ENCODE data around the gene LRRK2. TPM values are rescaled to one million over a fixed set of nuclear protein-coding genes. Genes with fewer than 3 reads are reported as not detected.

LRRK2 gene
- total and polyA plus RNA-seq, 2 of the 13 experiments (the other 11 are each of a cell fraction or from before 2014, with no cell fraction given): not detected

GRCh38 chr12:40233741-40234367 is 9.1 kb downstream of the LRRK2 start:
- Histone ChIP-seq H3K4me3 (replicated peaks in 1 of 3; ENCODE audit: insufficient read depth in 1 of 3, low read depth in 2 of 3, low read length in 3 of 3) (no peak overlapping the region), H3K27ac (ENCODE audit: extremely low read length, insufficient read depth, low read length) (no peak overlapping the region), H3K27me3 (ENCODE audit: control insufficient read depth in 1 of 2, insufficient read depth in 2 of 2, low read length in 2 of 2) (no peaks in the 10 kb centered on the region), H3K9ac (ENCODE audit: insufficient read depth, low read depth, low read length) (no peak overlapping the region), H4K20me1 (ENCODE audit: insufficient read depth, low read length) (no peaks in the 10 kb centered on the region), H3K9me3 (ENCODE audit: low read length) (no peaks in the 10 kb centered on the region), H2AFZ (ENCODE audit: low read length) (no peak overlapping the region), H3K36me3 (replicated peaks in 1 of 2; ENCODE audit: control insufficient read depth in 1 of 2, insufficient read depth in 2 of 2, low read length in 2 of 2) (no peaks in the 10 kb centered on the region), H3K4me2 (ENCODE audit: low read depth, low read length) (no peak overlapping the region), H3K4me1 (ENCODE audit: insufficient read depth, low read length) (no peaks in the 10 kb centered on the region), H3K79me2 (ENCODE audit: insufficient read depth, low read length) (no peaks in the 10 kb centered on the region)
- in situ Hi-C loops (cut with HindIII; ENCODE audit: extremely low pct_ligation_motif_present, low pct_unique_long_range_greater_than_20kb): no loop called here
- ATAC-seq (no peak), DNase-seq (ENCODE audit: low spot score) (no peak), FAIRE-seq (no peak)
- no peak for TF ChIP-seq TEF (CRISPR knock-in tag; IDR thresholded peaks at IDR 0.05)
- TF ChIP-seq TOE1 (CRISPR knock-in tag; IDR thresholded peaks at IDR 0.05): no peak
- no peak for TF ChIP-seq JUNB (CRISPR knock-in tag; IDR thresholded peaks at IDR 0.05; ENCODE audit: borderline replicate concordance)
- no peak for TF ChIP-seq ZNF441 (CRISPR knock-in tag; IDR thresholded peaks at IDR 0.05; ENCODE audit: borderline replicate concordance)
- TF ChIP-seq MNT (IDR thresholded peaks at IDR 0.05): no peak
- TF ChIP-seq POLR2G (IDR thresholded peaks at IDR 0.05; ENCODE audit: low read depth, low read length): no peak
- TF ChIP-seq ZNF280B (CRISPR knock-in tag; IDR thresholded peaks at IDR 0.05; ENCODE audit: borderline replicate concordance): no peak
- ChIA-PET POLR2A (no interaction called here), CTCF (ENCODE audit: low intra/inter-chr PET ratio, low total read pairs) (no interaction called here)
- intact Hi-C loops (cut with micrococcal nuclease; ENCODE audit: unreplicated experiment): no loop called here
- no TSS peak for BruUV-seq (replicated peaks)
- WGBS (ENCODE audit: low lambda C conversion rate): 10% methylated on average over 3 of the region's 3 CpGs
